Measurements from ENCODE around the gene CKS1B.
A peak's percentile ranks its signal among the peaks of the same experiment; 100 is the strongest.
"Not testable (repeated sequence)": the region's sequence is repeated elsewhere in the genome, so short reads cannot be mapped to it uniquely, and the experiment has no call there.

CKS1B gene

GRCh38 chr1:154989195-154989860, 14.8 kb downstream of the CKS1B start:
- Histone ChIP-seq H3K27ac (no peak overlapping the region), H3K4me3 (no peak overlapping the region)
- TF ChIP-seq CTCF (IDR thresholded peaks at IDR 0.05) = no peak
- no peak for DNase-seq (ENCODE audit: low spot score)

DNA sequence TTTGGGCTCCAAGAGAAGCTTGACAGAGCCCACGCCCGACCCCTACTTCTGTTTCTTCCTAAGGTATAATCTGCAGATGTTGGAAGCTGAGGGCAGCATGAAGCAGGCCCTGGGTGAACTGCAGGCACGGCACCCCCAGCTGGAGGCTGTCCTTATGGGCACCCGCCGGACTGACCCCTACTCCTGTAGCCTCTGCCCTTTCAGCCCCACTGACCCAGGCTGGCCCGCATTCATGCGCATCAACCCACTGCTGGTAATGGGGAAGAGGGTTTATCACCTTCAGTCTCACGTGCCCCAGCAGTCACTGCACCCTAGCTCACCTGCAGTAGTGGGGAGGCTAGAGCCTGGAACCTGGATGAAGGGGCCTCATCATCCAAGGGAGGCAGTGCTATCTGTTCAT, 15.8 kb downstream of the CKS1B start:
- no peak for TF ChIP-seq CTCF (IDR thresholded peaks at IDR 0.05)
- H3K27ac ChIP-seq = no peak overlapping the region
- H3K4me3 ChIP-seq = no peak overlapping the region
- no peak for DNase-seq (ENCODE audit: low spot score)

DNA sequence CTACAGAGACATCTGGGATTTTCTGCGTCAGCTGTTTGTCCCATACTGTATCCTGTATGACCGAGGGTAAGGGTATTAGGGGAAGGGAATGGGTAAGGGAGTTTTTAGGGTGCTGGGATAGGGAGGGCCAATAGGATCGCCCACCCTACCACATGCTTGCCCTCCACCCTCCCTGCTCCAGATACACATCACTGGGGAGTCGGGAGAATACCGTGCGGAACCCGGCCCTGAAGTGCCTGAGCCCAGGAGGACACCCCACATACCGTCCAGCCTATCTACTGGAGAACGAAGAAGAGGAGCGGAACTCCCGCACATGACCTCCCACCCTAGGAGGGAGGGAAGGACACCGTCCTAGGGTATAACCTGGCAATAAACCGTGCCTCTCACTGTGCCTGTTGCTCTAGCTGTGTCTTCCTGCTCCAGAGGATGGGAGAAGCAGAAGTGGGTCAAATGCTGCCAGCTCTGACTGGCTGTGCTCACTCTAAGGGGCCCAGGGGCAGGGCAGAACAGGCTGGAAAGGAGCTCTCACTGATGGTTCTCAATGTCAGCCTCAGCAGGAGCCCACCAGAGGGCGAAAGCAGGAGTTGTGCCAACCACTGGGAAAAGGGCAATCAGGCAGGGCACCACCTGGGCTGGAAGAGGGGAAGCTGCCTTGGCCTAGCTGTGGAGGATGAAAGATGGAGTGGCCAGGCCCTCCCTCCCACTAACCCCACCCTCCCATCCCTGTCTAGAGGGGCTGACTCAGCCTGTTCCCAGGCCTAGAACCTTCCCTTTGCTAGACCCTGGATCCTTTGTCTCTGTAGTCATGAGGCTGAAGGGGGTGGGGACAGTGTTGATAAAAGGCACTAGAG, 18.5 kb downstream of the CKS1B start:
- Histone ChIP-seq H3K4me3 (no peak overlapping the region), H3K27ac (no peak overlapping the region)
- DNase-seq (ENCODE audit: low spot score) = no peak
- no peak for TF ChIP-seq CTCF (IDR thresholded peaks at IDR 0.05)

- H3K4me3 ChIP-seq = no peak within 1 kb of the TSS
- no peak within 1 kb of the TSS for H3K27ac ChIP-seq
- DNase-seq (ENCODE audit: low spot score) = no peak
- TF ChIP-seq CTCF (IDR thresholded peaks at IDR 0.05) = no peak
These were observed 19.2 kb downstream of the CKS1B start, which contains the start of gene LENEP for GRCh38 chr1:154993572-154994268. Gene LENEP (plus strand): TSS chr1:154993586. CDS start chr1:154993608, 22 bp downstream.

- no peak for TF ChIP-seq CTCF (IDR thresholded peaks at IDR 0.05)
- Histone ChIP-seq H3K4me3 (no peak overlapping the region), H3K27ac (no peak overlapping the region)
- DNase-seq (ENCODE audit: low spot score) = no peak
These were observed 19.7 kb downstream of the CKS1B start for GRCh38 chr1:154994269-154994587.

DNA sequence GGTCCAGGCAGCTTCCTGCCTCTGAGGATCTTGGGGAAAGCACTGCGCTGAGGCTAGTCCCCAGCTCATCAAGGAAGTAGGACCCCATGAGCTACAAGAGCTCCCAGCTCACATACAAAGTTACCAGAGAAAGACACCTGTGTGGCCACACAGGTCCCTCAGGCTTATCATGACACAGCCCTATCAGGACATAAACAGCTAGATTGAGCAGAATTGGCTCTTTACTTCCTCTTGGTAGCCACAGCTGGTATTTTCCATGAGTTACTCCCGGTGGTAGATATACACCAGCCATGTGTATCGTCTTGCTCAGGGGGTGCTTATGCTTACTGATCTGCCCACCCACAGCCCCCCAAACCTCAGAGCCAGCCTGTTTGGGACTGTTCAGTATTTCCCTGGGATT, 20.1 kb downstream of the CKS1B start:
- Histone ChIP-seq H3K27ac (no peak overlapping the region), H3K4me3 (no peak overlapping the region)
- no peak for DNase-seq (ENCODE audit: low spot score)
- TF ChIP-seq CTCF (IDR thresholded peaks at IDR 0.05) = no peak

GRCh38 chr1:154995301-154995983, 21.0 kb downstream of the CKS1B start:
- peak; percentile 72 for DNase-seq (ENCODE audit: low spot score)
- H3K27ac ChIP-seq, H3K4me3 ChIP-seq: not testable (repeated sequence)

Measured in coronary artery (tissue), 2 donors.